ENCODE data around the gene CRLF1. TPM values are rescaled to one million over a fixed set of nuclear protein-coding genes. Genes with fewer than 3 reads are reported as not detected.
A peak's percentile ranks its signal among the peaks of the same experiment; 100 is the strongest.

CRLF1 gene
- total and polyA plus RNA-seq, 10 of the 15 experiments (the other 5 are each of a cell fraction or from before 2014, with no cell fraction given), result 0.10 to 1.2 (median 0.49) TPM; not detected in 4

GRCh38 chr19:18588611-18589379 lies 17.8 kb downstream of the CRLF1 start, which contains the start of gene REX1BD (continued):
- TF ChIP-seq ZNF687 (IDR thresholded peaks at IDR 0.05) (peak; percentile 67; the same call in 1 of the 2 replicates), POU2F2 (IDR thresholded peaks at IDR 0.05; ENCODE audit: borderline replicate concordance, low read depth, low read length) (peak; percentile 59; the same call in 2 of the 3 replicates), BHLHE40 (IDR thresholded peaks at IDR 0.05; ENCODE audit: borderline replicate concordance in 1 of 2, low read depth in 2 of 2, low read length in 1 of 2) (peak; percentile 17 to 48; a peak in 2 of 4 replicates), BACH1 (IDR thresholded peaks at IDR 0.05; ENCODE audit: borderline replicate concordance) (peak; percentile 68), CEBPB (IDR thresholded peaks at IDR 0.05; ENCODE audit: borderline replicate concordance in 1 of 2, low read depth in 2 of 2, low read length in 2 of 2) (peak in 1 of 2 experiments; percentile 34; a peak in 1 of 4 replicates), ZNF217 (IDR thresholded peaks at IDR 0.05) (peak; percentile 77), STAT1 (conservative IDR thresholded peaks at IDR 0.05) (peak; percentile 57), IRF4 (IDR thresholded peaks at IDR 0.05; ENCODE audit: low read depth, low read length) (no peak), HDGF (IDR thresholded peaks at IDR 0.05) (peak; percentile 67), EED (IDR thresholded peaks at IDR 0.05; ENCODE audit: low read depth) (no peak), CHD4 (IDR thresholded peaks at IDR 0.05) (no peak), RUNX3 (IDR thresholded peaks at IDR 0.05; ENCODE audit: low read length) (peak; percentile 65), RELB (IDR thresholded peaks at IDR 0.05; ENCODE audit: low read depth) (peak; percentile 46; the same call in 1 of the 2 replicates), BMI1 (IDR thresholded peaks at IDR 0.05; ENCODE audit: borderline replicate concordance) (no peak), RBBP5 (conservative IDR thresholded peaks at IDR 0.05) (no peak), RCOR1 (conservative IDR thresholded peaks at IDR 0.05; ENCODE audit: low read depth, low read length) (no peak), EGR1 (IDR thresholded peaks at IDR 0.05; ENCODE audit: borderline replicate concordance in 1 of 2, low read depth in 2 of 2, low read length in 2 of 2) (peak; percentile 33 to 97), NR2F1 (conservative IDR thresholded peaks at IDR 0.05) (peak; percentile 58), MYB (IDR thresholded peaks at IDR 0.05; ENCODE audit: borderline replicate concordance, low read depth, low read length) (no peak), CEBPZ (IDR thresholded peaks at IDR 0.05; ENCODE audit: low read depth, low read length) (no peak)
